Measurements from ENCODE around the gene TP53BP2.

DNA sequence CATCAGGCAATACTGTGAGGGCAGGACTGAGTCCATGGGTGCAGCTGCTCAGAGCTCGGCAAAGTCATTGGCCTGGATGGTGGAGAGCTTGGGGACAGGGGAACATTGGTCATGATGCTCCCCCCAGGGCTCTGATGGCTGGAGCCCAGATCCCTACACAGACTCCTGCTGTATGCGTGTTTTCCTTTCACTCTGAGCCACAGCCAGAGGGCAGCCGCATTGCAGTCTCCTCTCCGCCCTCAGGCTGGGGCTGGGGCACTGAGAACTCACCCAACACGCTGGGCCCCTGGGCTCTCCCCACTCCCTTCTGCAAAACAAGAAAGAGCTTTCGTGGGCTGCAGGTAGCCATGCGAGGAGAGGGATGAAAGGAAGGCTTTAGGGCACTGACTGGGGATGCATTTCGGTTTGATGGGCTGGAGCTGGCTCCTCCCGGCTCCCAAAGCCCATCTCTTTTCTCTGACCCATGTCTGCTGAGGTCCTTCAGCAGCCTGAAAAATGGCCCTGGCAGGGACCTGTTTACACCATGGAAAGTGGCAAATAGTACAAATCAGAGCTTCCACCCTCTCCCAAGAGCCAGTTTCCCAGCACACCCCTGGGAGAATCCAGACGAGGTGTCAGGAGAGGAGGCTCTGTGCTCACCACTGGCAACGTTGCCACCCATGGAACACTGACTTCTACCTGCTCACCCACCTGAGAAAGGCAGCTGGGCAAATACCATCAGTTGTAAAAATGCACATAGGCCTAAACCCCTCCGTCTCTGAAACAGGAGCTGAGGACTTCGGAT is 89.6 kb downstream of the TP53BP2 start:
- TF ChIP-seq, protein P1, sequence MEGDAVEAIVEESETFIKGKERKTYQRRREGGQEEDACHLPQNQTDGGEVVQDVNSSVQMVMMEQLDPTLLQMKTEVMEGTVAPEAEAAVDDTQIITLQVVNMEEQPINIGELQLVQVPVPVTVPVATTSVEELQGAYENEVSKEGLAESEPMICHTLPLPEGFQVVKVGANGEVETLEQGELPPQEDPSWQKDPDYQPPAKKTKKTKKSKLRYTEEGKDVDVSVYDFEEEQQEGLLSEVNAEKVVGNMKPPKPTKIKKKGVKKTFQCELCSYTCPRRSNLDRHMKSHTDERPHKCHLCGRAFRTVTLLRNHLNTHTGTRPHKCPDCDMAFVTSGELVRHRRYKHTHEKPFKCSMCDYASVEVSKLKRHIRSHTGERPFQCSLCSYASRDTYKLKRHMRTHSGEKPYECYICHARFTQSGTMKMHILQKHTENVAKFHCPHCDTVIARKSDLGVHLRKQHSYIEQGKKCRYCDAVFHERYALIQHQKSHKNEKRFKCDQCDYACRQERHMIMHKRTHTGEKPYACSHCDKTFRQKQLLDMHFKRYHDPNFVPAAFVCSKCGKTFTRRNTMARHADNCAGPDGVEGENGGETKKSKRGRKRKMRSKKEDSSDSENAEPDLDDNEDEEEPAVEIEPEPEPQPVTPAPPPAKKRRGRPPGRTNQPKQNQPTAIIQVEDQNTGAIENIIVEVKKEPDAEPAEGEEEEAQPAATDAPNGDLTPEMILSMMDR (IDR thresholded peaks at IDR 0.05), result no peak
- no peak for TF ChIP-seq POLR2A (IDR thresholded peaks at IDR 0.05)
